ENCODE measurements around the gene MRPS25.
A peak's percentile ranks its signal among the peaks of the same experiment; 100 is the strongest.

MRPS25 gene

DNA sequence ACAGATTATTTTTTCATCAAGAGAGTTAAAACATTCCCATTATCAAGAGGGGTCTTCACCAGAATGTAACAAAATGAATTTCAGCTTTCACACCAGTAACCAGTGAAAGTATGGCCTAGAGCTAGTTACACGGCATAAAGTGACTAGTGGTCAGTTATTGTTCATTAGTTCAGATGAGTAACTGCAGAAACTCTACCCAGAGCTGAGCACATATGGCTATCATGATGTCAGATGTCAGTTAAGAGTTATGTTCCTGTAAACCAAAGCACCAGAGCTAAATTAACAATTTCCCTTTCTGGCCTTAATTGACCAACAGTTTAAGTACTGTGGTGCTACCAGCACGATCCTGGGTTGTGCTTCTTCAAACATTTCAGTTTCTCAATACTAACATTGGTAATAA is 6.6 kb upstream of the MRPS25 start:
- TF ChIP-seq CTCF (IDR thresholded peaks at IDR 0.05; ENCODE audit: low read depth, low read length, missing control alignments) = no peak
- DNase-seq (ENCODE audit: low read depth) = no peak
- H3K4me3 ChIP-seq (ENCODE audit: low read depth, low read length) = no peak overlapping the region
- in situ Hi-C loops (cut with HindIII; ENCODE audit: low sequenced_read_pairs) = no loop called here

DNA sequence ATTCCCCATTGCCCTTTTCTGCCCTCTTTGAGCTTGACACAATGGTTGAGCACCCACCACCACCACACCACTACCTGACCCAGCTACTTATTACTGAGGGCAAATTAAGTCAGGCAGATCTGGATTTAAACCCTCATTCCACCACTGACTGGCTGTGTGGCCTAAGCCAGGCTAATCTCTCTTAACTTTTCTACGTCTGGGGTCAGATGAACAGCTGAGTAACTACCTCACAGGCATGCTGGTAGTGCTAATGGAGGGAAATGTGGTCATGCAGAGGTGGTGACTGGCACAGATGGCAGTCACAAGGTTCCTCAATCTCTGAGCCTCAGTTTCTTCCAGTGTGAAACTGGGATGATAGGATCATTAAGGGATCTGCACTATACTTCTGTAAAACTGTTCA is 4.3 kb upstream of the MRPS25 start:
- in situ Hi-C loops (cut with HindIII; ENCODE audit: low sequenced_read_pairs) = no loop called here
- no peak overlapping the region for H3K4me3 ChIP-seq (ENCODE audit: low read depth, low read length)
- no peak for TF ChIP-seq CTCF (IDR thresholded peaks at IDR 0.05; ENCODE audit: low read depth, low read length, missing control alignments)
- no peak for DNase-seq (ENCODE audit: low read depth)

GRCh38 chr3:15066467-15066866 is 1.4 kb upstream of the MRPS25 start:
- TF ChIP-seq CTCF (IDR thresholded peaks at IDR 0.05; ENCODE audit: low read depth, low read length, missing control alignments) = no peak
- no peak overlapping the region for H3K4me3 ChIP-seq (ENCODE audit: low read depth, low read length)
- no peak for DNase-seq (ENCODE audit: low read depth)
- in situ Hi-C loops (cut with HindIII; ENCODE audit: low sequenced_read_pairs) = no loop called here

GRCh38 chr3:15065550-15066007 is 464 bp upstream of the MRPS25 start:
- peak overlapping the region; percentile 94 for H3K4me3 ChIP-seq (ENCODE audit: low read depth, low read length)
- in situ Hi-C loops (cut with HindIII; ENCODE audit: low sequenced_read_pairs) = no loop called here

DNA sequence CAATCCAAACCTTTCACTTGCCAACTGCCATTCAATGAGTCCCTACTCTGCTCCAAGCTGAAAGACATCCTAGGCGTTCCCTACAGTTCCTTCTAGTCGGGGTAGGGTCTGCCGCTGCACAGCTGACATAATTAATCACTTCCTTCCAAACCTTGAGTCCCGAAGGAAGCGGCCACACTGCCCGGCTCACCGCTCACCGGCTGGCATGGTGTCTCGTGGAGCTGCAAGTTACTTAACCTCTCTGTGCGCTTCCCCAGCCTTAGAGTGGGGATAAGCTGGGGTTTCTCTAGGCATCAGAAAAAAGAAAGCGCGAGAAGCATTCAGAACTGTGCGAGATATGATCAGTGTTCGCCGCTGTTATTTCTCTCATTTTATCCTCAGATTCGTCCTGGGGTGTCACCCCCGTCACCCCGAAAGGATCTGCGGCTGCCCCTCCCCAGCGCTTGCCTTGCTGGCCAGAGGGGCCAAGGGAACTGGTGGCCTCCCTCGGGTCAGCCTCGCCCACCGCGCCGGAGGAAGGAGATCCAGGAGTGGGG is 748 bp downstream of the MRPS25 start:
- no peak for TF ChIP-seq CTCF (IDR thresholded peaks at IDR 0.05; ENCODE audit: low read depth, low read length, missing control alignments)
- in situ Hi-C loops (cut with HindIII; ENCODE audit: low sequenced_read_pairs) = no loop called here
- DNase-seq (ENCODE audit: low read depth) = no peak
- peak overlapping the region; percentile 94 for H3K4me3 ChIP-seq (ENCODE audit: low read depth, low read length)

More at GRCh38 chr3:15065550-15066007, 464 bp upstream of the MRPS25 start:
- no peak for DNase-seq (ENCODE audit: low read depth)
- no peak for TF ChIP-seq CTCF (IDR thresholded peaks at IDR 0.05; ENCODE audit: low read depth, low read length, missing control alignments)

- TF ChIP-seq CTCF (IDR thresholded peaks at IDR 0.05; ENCODE audit: low read depth, low read length, missing control alignments) = no peak
- no peak for DNase-seq (ENCODE audit: low read depth)
- in situ Hi-C loops (cut with HindIII; ENCODE audit: low sequenced_read_pairs) = no loop called here
- peak overlapping the region; percentile 94 for H3K4me3 ChIP-seq (ENCODE audit: low read depth, low read length)
Measured at GRCh38 chr3:15063656-15064286, 1.3 kb downstream of the MRPS25 start.
